ENCODE data around the gene GLYATL1. TPM values are rescaled to one million over a fixed set of nuclear protein-coding genes. Genes with fewer than 3 reads are reported as not detected.

GLYATL1 gene
- total RNA-seq, 1 donor from 2014 or later, result not detected

GRCh38 chr11:58933661-58934060 lies 5.6 kb upstream of the GLYATL1 start:
- intact Hi-C loops (cut with micrococcal nuclease), result no loop called here
- H3K4me1 Mint-ChIP-seq, result no peaks in the 10 kb centered on the region
- H3K36me3 Mint-ChIP-seq (ENCODE audit: low read depth), result no peaks in the 10 kb centered on the region
- no peak overlapping the region for H3K4me3 Mint-ChIP-seq
- H3K9me3 Mint-ChIP-seq, result no peaks in the 10 kb centered on the region
- DNase-seq, result no peak
- H3K27ac Mint-ChIP-seq, result no peak overlapping the region
- peaks cover 5% of the 10 kb centered on the region for H3K27me3 Mint-ChIP-seq

GRCh38 chr11:58934945-58935513 lies 4.3 kb upstream of the GLYATL1 start:
- Mint-ChIP-seq H3K9me3 (no peaks in the 10 kb centered on the region), H3K27me3 (no peaks in the 10 kb centered on the region), H3K27ac (no peak overlapping the region), H3K4me3 (no peak overlapping the region), H3K4me1 (no peaks in the 10 kb centered on the region), H3K36me3 (ENCODE audit: low read depth) (no peaks in the 10 kb centered on the region)
- intact Hi-C loops (cut with micrococcal nuclease), result no loop called here
- DNase-seq, result no peak

- Mint-ChIP-seq H3K4me1 (no peaks in the 10 kb centered on the region), H3K4me3 (no peak overlapping the region), H3K9me3 (no peaks in the 10 kb centered on the region), H3K27ac (no peak overlapping the region), H3K27me3 (no peaks in the 10 kb centered on the region), H3K36me3 (ENCODE audit: low read depth) (no peaks in the 10 kb centered on the region)
- intact Hi-C loops (cut with micrococcal nuclease), result no loop called here
- DNase-seq, result no peak
Observed at GRCh38 chr11:58938398-58938797, 890 bp upstream of the GLYATL1 start.

GRCh38 chr11:58940028-58940427 lies 740 bp downstream of the GLYATL1 start:
- H3K4me1 Mint-ChIP-seq, result no peaks in the 10 kb centered on the region
- DNase-seq, result no peak
- intact Hi-C loops (cut with micrococcal nuclease), result no loop called here
- no peaks in the 10 kb centered on the region for H3K27me3 Mint-ChIP-seq
- no peak overlapping the region for H3K4me3 Mint-ChIP-seq
- H3K27ac Mint-ChIP-seq, result no peak overlapping the region
- no peaks in the 10 kb centered on the region for H3K36me3 Mint-ChIP-seq (ENCODE audit: low read depth)
- no peaks in the 10 kb centered on the region for H3K9me3 Mint-ChIP-seq

GRCh38 chr11:58941838-58942237 lies 2.5 kb downstream of the GLYATL1 start:
- Mint-ChIP-seq H3K27me3 (peaks cover 5% of the 10 kb centered on the region), H3K4me3 (no peak overlapping the region), H3K9me3 (no peaks in the 10 kb centered on the region), H3K4me1 (no peaks in the 10 kb centered on the region), H3K27ac (no peak overlapping the region), H3K36me3 (ENCODE audit: low read depth) (no peaks in the 10 kb centered on the region)
- intact Hi-C loops (cut with micrococcal nuclease), result no loop called here
- DNase-seq, result no peak

- no peak for DNase-seq
- Mint-ChIP-seq H3K27me3 (peaks cover 5% of the 10 kb centered on the region), H3K4me1 (no peaks in the 10 kb centered on the region), H3K36me3 (ENCODE audit: low read depth) (no peaks in the 10 kb centered on the region), H3K4me3 (no peak overlapping the region), H3K27ac (no peak overlapping the region), H3K9me3 (no peaks in the 10 kb centered on the region)
- intact Hi-C loops (cut with micrococcal nuclease), result no loop called here
Observed at GRCh38 chr11:58945663-58946062, 6.4 kb downstream of the GLYATL1 start.

GRCh38 chr11:58949184-58949583 lies 9.9 kb downstream of the GLYATL1 start:
- Mint-ChIP-seq H3K4me3 (no peak overlapping the region), H3K4me1 (no peaks in the 10 kb centered on the region)

GRCh38 chr11:58957922-58958321 lies 18.6 kb downstream of the GLYATL1 start:
- no peak overlapping the region for H3K4me3 Mint-ChIP-seq
- peak; percentile 34 for DNase-seq
- no peak overlapping the region for H3K27ac Mint-ChIP-seq
- peaks cover 2% of the 10 kb centered on the region for H3K4me1 Mint-ChIP-seq
- no peaks in the 10 kb centered on the region for H3K36me3 Mint-ChIP-seq (ENCODE audit: low read depth)
- H3K27me3 Mint-ChIP-seq, result peaks cover 6% of the 10 kb centered on the region
- intact Hi-C loops (cut with micrococcal nuclease), result loop anchor here (1.0 to 10.0 kb wide), 2 partner anchors 100 to 197 kb away; no protein-coding TSS in a partner anchor
- no peaks in the 10 kb centered on the region for H3K9me3 Mint-ChIP-seq

More at GRCh38 chr11:58949184-58949583, 9.9 kb downstream of the GLYATL1 start:
- Mint-ChIP-seq H3K27me3 (peaks cover 9% of the 10 kb centered on the region), H3K9me3 (no peaks in the 10 kb centered on the region), H3K36me3 (ENCODE audit: low read depth) (no peaks in the 10 kb centered on the region), H3K27ac (no peak overlapping the region)
- intact Hi-C loops (cut with micrococcal nuclease), result no loop called here
- no peak for DNase-seq

GRCh38 chr11:58958500-58958899 lies 19.2 kb downstream of the GLYATL1 start:
- Mint-ChIP-seq H3K27me3 (peaks cover 3% of the 10 kb centered on the region), H3K4me3 (no peak overlapping the region), H3K27ac (no peak overlapping the region), H3K4me1 (peaks cover 2% of the 10 kb centered on the region), H3K9me3 (no peaks in the 10 kb centered on the region), H3K36me3 (ENCODE audit: low read depth) (no peaks in the 10 kb centered on the region)
- intact Hi-C loops (cut with micrococcal nuclease), result loop anchor here (1.0 to 10.0 kb wide), 2 partner anchors 100 to 196 kb away; no protein-coding TSS in a partner anchor
- peak; percentile 73 for DNase-seq

- no peak for DNase-seq
- Mint-ChIP-seq H3K27me3 (peaks cover 2% of the 10 kb centered on the region), H3K27ac (no peak overlapping the region), H3K4me1 (no peaks in the 10 kb centered on the region), H3K9me3 (no peaks in the 10 kb centered on the region), H3K36me3 (ENCODE audit: low read depth) (no peaks in the 10 kb centered on the region), H3K4me3 (no peak overlapping the region)
- intact Hi-C loops (cut with micrococcal nuclease), result no loop called here
Observed at GRCh38 chr11:58963551-58964104, 24.3 kb downstream of the GLYATL1 start.

GRCh38 chr11:58965246-58965985 lies 26.1 kb downstream of the GLYATL1 start:
- Mint-ChIP-seq H3K36me3 (ENCODE audit: low read depth) (no peaks in the 10 kb centered on the region), H3K4me1 (no peaks in the 10 kb centered on the region), H3K9me3 (no peaks in the 10 kb centered on the region), H3K4me3 (no peak overlapping the region), H3K27me3 (peaks cover 2% of the 10 kb centered on the region), H3K27ac (no peak overlapping the region)
- intact Hi-C loops (cut with micrococcal nuclease), result no loop called here
- DNase-seq, result no peak

- Mint-ChIP-seq H3K27me3 (peaks cover 2% of the 10 kb centered on the region), H3K36me3 (ENCODE audit: low read depth) (no peaks in the 10 kb centered on the region), H3K9me3 (no peaks in the 10 kb centered on the region), H3K4me3 (no peak overlapping the region), H3K27ac (no peak overlapping the region), H3K4me1 (no peaks in the 10 kb centered on the region)
- intact Hi-C loops (cut with micrococcal nuclease), result no loop called here
- DNase-seq, result no peak
Observed at GRCh38 chr11:58968251-58968711, 29.0 kb downstream of the GLYATL1 start.

- no peaks in the 10 kb centered on the region for H3K27me3 Mint-ChIP-seq
- no peak overlapping the region for H3K27ac Mint-ChIP-seq
- no peaks in the 10 kb centered on the region for H3K9me3 Mint-ChIP-seq
- H3K36me3 Mint-ChIP-seq (ENCODE audit: low read depth), result no peaks in the 10 kb centered on the region
- no peak overlapping the region for H3K4me3 Mint-ChIP-seq
- no peaks in the 10 kb centered on the region for H3K4me1 Mint-ChIP-seq
- intact Hi-C loops (cut with micrococcal nuclease), result no loop called here
- DNase-seq, result no peak
Observed at GRCh38 chr11:58977470-58977869, 38.2 kb downstream of the GLYATL1 start.

GRCh38 chr11:58979222-58979621 lies 39.9 kb downstream of the GLYATL1 start:
- H3K27ac Mint-ChIP-seq, result no peak overlapping the region

More at GRCh38 chr11:58979222-58979621, 39.9 kb downstream of the GLYATL1 start:
- Mint-ChIP-seq H3K27me3 (no peaks in the 10 kb centered on the region), H3K9me3 (no peaks in the 10 kb centered on the region), H3K4me3 (no peak overlapping the region), H3K4me1 (no peaks in the 10 kb centered on the region), H3K36me3 (ENCODE audit: low read depth) (no peaks in the 10 kb centered on the region)
- no peak for DNase-seq
- intact Hi-C loops (cut with micrococcal nuclease), result no loop called here

All from activated CD4-positive, alpha-beta T cell treated with anti-CD3 and anti-CD28 coated beads, Interleukin-2, amount 10 ng/mL, durations not matched to agents 24 days and 14 days (primary cell).